Loucy (cell line): ENCODE results near the gene SLC43A2.

Source experiments
- EZH2phosphoT487 ChIP-seq: fragments of 200-600 bp; IDR thresholded peaks from 2 replicates; pipeline ENCODE4 v1.6.1; 2018; ENCODE audit warnings: antibody characterized with exemption, mild to moderate bottlenecking, moderate library complexity, borderline replicate concordance
- TF ChIP-seq, protein P1 (sequence below): fragments of 200-600 bp; sonication (generic); conservative IDR thresholded peaks from 2 replicates; pipeline ENCODE4 v1.5.1; 2014; ENCODE audit warnings: mild to moderate bottlenecking, antibody characterized with exemption, low read length

GRCh38 chr17:1625053-1625452 is 3.6 kb downstream of the SLC43A2 start:
- TF ChIP-seq, protein P1, sequence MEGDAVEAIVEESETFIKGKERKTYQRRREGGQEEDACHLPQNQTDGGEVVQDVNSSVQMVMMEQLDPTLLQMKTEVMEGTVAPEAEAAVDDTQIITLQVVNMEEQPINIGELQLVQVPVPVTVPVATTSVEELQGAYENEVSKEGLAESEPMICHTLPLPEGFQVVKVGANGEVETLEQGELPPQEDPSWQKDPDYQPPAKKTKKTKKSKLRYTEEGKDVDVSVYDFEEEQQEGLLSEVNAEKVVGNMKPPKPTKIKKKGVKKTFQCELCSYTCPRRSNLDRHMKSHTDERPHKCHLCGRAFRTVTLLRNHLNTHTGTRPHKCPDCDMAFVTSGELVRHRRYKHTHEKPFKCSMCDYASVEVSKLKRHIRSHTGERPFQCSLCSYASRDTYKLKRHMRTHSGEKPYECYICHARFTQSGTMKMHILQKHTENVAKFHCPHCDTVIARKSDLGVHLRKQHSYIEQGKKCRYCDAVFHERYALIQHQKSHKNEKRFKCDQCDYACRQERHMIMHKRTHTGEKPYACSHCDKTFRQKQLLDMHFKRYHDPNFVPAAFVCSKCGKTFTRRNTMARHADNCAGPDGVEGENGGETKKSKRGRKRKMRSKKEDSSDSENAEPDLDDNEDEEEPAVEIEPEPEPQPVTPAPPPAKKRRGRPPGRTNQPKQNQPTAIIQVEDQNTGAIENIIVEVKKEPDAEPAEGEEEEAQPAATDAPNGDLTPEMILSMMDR = no peak
- no peak for TF ChIP-seq EZH2phosphoT487
